Dedifferentiated amniotic fluid mesenchymal stem cell (primary cell): Measurements from ENCODE around the gene DMGDH.
"Not testable (repeated sequence)": the region's sequence is repeated elsewhere in the genome, so short reads cannot be mapped to it uniquely, and the experiment has no call there.

Source experiments
- DNase-seq: peaks from one replicate; pipeline ENCODE4 v3.0.0-alpha.2; 2016; ENCODE audit errors: extremely low spot score

The DMGDH gene

DNA sequence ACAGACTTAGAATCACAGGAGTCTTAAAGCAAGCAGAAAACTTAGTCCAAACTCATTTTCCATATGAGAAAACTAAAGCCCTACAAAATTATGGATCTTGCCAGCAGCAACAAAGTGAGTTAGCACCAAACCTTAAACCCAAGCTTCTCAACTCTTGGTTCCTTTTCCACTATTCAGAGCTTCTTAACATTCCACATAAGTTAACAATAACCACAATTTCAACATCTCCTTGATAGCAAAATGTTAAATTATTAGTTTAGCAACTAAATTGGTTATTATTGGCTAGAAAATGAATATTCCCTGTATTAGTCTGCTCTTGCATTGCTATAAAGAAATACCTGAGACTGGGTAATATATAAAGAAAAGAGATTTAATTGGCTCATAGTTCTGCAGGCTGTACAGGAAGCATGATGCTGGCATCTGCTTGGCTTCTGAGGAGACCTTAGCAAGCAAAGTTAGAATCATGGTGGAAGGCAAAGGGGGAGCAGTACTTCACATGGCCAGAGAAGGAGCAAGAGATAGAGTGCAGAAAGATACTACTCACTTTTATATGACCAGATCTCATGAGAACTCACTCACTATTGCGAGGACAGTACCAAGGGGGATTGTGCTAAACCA lies 58.1 kb downstream of the DMGDH start:
- no peak for DNase-seq

DNA sequence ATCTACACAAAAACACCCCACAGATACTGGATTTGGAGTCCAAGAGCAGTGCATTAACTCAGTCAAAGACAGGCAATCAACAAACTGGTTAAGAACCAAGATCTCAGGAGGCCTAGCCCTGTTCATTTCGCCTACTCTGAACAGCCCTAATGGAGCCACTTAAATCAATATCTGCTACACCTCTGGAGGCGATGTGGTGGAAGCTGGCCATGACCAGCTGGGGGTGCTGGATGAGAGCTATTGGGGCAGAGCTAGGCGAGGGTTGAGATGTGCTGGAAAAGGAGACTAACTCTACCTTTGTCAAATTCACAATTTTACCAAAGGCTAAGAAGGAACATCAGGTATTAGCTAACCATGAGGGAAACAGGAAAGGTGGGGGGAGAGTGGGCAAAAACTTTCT lies 61.1 kb downstream of the DMGDH start:
- no peak for DNase-seq

DNA sequence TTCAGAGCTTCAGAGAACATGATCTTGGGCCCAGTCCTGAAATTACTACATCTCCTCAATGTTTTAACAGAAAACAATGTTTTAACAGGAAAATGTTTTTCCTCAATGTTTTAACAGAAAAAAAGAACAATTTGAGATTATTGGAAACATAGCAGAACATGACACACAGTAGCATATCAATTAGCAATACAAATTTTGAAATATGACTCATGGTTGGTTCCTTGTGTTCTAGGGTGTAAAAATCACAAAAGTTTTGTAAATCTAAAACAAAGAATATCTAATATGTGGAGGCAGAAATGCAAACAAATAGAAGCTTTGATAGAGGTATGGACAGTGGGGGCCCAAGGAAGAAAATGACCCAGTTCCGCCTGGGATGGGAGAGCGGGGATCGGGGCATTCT lies 61.6 kb downstream of the DMGDH start:
- DNase-seq = no peak

DNA sequence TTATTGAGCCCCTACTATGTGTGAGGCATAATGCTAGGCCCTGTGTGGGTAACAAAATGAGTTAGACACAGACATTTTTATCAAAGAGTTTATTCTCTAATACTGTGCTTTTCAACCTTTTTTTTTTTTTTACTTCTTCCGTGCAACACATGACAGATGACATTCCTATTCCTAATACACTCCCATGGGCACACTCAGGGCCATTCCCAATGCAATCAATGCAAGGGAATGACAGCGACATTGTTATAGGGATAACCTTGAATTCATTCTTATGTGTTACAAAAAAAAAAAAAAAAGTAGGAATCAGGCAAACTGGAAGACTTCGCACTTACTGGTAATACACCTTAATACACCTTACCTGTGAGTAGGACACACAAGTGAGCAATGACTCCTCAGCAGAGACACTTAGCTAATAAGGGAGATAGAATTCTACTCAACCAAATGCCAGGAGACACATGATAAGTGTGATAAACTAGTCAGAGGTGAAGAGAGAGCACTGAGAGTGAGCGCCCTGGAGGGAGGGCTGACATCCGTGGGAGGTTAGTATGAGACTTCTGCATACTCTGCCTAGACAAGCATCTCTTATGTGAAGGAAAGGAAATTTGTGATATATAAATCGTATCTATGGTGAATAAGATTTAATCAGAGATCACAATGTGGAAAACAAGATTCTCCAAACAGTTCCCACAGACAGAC lies 63.4 kb downstream of the DMGDH start:
- DNase-seq = no peak

DNA sequence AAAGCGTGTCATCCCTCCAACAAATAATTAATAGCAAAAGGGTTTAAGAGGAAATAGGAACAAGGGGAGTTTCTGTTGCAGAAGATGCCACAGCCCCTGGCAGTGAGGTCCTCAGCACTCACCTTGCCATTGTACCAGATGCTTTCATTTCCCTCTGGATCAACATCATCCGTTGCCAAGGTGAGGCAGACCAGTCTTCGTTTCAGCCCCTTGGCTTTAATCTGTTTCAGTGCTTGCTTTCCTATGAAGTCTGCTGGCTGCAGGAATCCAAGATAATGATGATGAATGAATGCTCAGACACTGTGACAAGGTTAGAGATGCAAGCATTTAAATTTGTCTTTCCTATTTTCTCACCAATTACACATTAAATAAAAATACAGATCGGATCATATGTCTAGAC lies 64.3 kb downstream of the DMGDH start:
- no peak for DNase-seq

DNA sequence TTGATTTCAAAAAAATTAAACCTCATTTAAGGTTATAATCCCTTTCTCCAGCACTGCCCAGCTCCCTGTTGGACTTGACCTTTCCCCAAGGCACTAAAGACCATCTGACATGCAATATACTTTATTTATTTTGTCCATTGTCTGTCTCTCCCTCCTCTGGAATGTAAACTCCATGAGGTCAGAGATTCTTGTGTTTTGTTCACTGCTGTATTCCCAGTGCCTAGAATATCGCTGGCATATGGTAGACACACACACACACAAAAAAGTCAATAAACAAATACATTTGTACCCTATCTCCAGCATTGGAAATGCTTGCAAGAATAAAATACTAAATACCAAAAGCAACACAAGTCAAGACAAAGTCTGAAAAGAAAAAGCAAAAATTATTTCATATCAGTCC lies 67.1 kb downstream of the DMGDH start:
- no peak for DNase-seq

DNA sequence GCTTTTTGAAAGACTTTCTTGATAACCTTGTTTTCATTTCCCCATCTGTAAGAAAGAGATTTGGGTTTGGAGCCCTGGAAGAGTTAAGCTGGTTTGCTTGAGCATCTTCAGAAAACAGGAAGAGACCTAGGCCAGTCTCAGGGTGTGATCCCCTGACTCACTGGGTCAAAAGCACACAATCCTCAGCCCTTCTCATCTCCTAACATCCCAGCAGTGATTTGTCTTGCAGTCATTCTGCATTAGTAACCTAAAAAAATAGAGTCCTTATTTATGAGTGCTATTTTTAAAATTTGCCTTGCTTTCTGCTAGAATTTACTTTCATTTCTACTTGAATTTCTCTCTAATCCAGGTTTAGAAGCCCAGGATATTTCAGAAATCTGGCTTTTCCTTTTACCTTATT lies 68.0 kb downstream of the DMGDH start:
- DNase-seq = no peak

DNA sequence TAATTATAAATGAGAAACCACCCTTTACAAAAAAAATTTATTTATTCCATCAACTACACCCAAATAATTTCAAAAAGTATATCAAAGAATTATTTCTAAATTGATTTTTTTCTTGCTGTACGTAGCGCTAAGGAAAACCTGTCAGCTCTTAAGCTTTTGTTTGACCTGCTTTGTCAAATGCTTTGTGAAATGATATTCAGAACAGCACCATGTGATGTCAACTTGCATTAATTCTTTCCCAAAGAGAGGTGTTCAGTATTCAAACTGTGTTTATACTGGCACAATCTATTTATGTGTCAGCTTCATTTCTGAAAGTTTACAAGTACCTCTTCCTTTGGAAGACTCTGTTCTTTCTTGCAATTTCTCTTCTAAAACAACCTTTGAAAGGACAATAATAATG lies 72.4 kb downstream of the DMGDH start:
- no peak for DNase-seq

DNA sequence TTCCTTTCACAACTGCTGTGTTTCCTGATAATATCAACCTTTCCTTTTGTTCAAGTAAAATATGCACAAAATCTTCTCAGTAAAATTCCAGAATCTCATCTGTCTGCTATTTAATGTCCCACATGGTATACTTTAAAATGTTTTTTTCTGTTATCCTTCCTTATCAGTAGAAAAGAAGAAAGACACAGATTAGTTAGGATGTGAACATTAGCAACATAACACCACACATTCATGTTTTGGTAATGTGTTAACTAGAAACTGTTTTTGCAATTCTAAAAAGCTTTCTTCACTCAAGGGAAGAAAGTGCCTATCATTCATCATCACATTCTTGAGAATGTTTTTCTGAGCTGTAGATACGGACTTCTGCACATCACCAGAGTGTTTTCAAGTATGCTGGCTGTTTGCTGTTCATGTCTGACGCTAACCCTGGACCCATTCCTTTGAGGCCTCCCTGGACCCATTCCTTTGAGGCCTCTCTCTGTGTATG lies 73.9 kb downstream of the DMGDH start:
- DNase-seq = no peak

DNA sequence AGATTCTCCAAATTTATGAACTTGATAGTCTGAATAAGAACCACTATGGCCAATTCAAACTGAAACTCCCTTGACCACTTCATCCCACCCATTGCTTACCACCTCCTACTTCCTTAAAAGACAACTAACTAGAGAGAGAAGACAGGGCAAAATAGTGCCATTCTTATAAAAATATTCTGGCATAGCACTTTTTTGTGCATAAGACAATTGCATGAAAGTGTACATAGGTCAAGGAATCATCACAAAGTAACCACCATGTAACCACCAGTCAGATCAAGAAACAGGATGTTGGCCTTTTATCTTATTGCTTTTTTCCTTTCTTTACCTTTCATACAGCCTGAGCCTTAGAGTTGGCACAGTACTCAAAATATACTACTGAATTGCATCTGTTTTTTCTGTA lies 76.3 kb downstream of the DMGDH start:
- DNase-seq = no peak

DNA sequence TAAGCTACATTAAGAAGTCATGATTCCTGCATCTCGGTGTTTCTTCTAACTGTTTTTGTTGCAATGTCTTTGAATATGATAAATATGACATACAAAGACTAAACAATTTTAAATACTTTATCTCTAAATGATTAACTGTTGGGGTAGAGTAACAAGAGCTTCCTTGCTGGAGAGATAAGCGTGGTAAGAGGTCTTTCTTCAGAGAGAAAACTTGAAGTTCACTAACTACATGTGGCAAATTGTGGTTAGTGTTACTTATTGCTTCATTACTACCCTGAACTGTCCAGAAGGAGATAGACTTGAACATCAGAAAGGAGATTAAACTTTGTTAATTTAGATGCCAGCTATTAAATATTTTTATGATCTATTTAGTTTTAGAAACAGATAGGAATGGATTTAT lies 77.3 kb downstream of the DMGDH start:
- no peak for DNase-seq

DNA sequence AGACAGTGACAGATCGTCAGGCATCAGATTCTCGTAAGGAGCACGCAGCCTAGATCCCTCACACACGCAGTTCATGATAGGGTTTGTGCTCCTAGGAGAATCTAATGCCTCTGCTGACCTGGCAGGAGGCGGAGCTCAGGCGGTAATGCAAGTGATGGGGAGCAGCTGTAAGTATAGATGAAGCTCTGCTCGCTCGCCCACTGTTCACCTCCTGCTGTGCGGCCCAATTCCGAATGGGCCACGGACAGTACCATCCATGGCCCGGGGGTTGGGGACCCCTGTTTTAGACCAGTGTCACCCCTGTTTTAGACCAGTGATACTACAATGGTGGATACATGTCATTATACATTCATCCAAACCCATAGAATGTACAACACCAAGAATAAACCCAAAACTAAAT lies 80.4 kb downstream of the DMGDH start:
- DNase-seq = no peak

DNA sequence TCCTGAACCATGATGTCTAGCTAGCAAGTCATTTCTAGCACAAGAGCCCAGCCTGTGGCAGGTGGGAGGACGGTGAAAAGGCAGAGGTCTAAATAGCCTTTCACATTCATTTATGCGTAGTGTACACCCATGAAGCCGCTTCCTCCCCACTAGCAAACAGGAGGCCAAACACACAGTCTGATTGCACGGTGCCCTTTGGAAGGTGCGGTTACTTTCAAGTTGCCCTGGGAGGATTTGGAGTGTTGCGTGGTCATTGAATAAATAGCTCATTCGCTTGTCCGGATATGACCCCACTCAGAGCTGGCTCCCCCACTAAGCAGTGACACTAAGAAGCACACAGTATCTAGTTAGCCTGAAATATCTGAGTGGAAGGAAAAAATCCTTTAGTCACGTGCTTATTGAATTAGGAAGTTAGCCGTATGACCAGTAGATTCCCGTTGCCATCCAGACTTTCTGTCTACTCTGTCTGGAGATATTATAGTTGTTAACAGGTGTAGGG lies 83.7 kb downstream of the DMGDH start:
- peak; percentile 15 for DNase-seq

DNA sequence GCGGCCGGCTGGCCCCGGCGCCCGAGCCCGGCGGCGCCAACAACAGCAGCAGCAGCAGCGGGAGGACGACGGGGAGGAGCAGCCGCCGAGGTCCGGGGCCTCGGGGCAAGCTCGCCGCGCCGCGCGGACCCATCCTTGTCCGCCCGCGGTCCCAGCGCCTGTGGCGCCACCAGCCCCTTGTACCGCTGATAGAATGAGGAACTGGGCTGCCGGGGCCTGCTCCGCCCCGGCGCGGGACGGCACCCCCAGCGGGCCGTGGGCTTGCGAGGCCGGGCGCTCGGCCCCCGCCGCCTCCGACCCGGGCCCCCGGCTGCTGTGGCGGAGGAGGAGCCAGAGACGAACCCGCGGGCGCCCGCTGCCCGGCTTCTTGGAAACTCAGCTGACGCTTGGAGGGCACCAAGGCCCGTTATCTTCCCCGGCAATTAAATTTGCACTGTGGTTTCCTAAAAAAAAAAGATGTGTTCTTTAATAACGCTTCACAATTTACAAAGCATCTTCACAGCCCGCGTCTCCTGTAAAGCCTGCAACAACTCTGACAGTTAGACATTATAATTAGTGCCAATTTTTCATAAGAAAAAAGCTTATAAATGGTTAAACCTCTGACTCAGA lies 84.3 kb downstream of the DMGDH start, which contains the start of gene ARSB:
Gene ARSB (minus strand): TSS at position 195 of the 609 bp plus-strand sequence. CDS start 62 bp downstream, at position 133.
- DNase-seq = peak; percentile 38

DNA sequence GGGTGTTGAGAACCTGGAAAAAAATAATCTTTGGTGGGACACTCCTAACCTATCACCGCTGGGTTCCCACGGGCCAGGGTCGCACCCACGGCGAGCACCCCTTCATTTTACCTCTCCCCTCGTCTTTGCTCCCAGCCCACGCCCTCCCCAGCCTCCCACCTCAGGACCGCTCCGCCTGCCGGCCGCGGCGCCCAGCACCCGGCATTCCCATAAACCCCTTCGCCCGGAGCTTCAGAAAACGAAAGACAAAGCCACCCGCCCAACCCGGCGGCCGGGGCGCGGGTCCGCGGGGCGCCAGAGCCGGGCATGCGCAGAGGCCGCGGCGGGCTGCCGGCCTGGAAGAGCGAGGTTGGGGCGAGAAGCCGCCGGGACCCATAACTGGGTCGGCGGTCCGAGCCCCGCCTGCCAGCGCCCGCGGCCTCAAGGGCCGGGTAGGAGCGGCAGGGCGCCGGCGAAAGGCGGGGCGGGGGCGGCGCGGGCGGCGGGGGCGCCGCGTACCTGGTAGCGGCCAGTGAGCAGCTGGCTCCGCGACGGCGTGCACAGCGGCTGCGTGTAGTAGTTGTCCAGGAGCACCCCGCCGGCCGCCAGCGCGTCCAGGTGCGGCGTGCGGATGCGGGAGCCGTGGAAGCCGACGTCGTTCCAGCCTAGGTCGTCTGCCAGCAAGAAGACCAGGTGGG lies 84.9 kb downstream of the DMGDH start:
- peak; percentile 86 for DNase-seq

DNA sequence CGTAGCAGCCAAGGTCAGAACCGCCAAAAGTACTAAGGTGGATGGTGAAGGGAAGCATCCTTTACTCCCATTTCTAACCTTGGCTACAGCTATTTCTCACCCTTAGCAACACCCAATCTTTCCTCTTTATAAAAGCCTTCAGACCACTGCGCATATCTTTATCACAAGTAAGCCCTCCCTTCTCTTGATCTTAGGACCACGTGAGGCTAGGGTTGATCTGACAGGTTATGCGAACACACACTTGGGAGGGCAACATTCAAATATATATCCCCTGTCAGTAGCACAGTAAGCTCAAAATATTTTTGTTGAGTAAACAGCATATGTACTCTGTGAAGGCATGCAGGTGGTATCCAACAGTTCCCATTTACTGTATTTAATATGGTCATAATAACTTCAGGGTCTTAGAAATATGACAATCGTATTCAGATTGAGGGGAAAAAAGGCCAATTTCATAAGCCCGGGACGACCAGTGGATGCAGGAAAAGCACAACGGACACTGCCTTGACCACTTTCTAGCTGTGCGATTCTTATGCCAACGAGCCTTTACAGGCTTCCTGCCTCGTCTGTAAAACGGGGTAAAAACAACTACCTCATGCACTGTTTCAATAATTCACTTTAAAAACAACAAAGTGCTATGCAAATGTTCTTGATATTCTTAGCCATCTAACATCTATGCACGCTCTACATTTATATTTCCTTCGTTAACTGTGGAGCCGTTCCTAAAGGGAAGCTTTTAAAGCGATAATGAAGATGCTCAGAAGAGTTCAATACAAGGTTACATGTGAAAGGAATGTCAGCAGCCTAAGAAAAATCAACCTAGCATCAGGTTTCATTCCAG lies 85.7 kb downstream of the DMGDH start:
- DNase-seq = no peak

DNA sequence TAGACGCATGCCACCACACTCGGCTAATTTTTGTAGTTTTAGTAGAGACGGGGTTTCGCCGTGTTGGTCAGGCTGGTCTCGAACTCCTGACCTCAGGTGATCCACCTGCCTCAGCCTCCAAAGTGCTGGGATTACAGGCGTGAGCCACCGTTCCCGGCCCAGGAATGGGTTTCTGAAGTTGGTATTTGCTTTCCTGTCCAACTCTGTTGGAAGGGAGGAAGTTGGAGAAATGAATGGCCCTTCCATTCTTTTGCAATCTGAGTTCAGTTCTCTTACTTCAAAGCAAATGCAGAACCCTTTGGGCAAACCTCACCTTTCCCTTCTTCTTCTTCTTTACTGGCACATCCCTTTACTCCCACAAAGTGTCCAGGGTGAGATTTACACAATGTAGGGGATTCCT lies 86.3 kb downstream of the DMGDH start:
- not testable (repeated sequence) for DNase-seq

DNA sequence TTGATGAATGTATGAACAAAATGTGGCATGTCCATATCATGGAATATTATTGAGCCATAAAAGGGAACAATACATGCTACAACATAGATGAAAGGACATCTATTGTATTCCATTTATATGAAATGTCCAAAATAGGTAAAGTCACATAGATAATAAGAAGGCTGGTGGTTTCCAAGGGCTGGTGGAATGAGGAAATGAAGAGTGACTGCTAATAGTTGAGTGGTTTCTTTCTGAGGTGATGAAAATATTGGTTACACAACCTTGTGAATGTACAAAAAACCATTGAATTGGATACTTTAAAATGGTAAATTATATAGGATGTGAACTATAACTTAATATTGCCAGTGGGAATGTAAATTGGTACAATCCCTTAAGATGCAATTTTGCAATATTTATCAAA lies 89.6 kb downstream of the DMGDH start:
- DNase-seq = no peak

DNA sequence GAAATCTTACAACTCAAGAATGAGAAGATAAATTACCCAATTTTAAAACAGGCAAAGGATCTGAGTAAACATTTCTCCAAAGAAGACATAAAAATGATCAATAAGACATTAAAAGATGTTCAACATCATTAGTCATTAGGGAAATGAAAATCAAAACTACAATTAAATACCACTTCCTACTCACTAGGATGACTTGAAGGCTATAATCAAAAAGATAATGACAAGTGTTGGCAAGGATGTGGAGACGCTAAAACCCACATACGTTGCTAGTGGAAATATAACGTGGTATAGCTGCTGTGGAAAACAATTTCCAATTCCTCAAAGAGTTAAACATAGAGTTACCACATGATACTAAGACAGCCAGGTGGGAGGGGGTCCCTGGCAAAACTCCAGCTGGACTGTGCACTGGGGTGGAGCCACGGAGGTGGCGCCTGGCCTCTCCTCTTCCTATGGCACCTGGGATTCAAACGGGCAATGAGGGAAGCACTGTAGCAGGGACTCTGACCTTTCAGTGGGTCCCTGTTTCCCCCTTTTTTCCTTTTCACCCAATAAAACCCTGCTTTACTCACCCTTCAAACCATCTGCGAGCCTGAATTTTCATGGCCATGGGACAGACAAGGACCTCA lies 90.2 kb downstream of the DMGDH start:
- DNase-seq = no peak

DNA sequence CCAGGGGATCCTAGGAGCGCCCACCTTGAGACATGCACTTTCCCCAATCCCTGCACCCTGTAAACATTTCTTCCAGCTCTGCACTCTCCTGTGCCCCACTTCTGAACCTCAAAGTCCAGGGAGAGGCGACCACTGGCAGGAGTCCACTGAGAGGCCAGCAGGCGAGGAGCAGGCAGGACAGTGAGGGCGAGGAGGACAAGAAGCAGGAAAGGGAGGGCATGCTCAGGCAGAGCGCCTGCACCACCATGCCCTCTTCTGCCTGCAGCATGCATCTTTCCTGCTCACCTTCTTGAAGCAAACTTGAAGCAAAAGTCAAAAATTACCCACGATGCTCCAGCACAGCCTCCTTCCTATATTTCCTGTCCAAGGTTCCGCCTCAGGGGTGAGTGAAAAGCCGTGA lies 94.4 kb downstream of the DMGDH start:
- no peak for DNase-seq

DNA sequence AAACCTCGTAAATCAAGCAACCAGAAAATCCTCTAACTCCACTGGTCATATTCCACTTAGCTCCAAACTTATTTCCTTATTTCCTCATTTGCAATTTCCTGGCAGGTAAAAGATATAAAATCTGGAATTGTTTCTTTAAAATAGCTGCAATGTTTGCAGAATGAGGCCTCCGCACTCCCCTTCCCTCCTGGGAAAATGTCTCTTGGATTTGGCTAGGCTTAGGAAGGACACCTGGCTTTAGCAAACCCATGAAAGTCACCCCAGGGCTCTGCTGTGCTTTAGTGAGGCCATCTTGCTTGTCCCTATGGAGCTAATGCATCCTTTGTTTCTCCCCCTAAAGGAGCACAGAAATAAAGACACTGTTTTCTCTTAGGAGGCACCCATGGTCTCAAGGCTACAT lies 94.9 kb downstream of the DMGDH start:
- DNase-seq = no peak
